Measurements from ENCODE around the gene TNIP2. TPM values are rescaled to one million over a fixed set of nuclear protein-coding genes. Genes with fewer than 3 reads are reported as not detected.
A peak's percentile ranks its signal among the peaks of the same experiment; 100 is the strongest.
"Not testable (repeated sequence)": the region's sequence is repeated elsewhere in the genome, so short reads cannot be mapped to it uniquely, and the experiment has no call there.

TNIP2 gene
- total and polyA plus RNA-seq, 2 of the 13 experiments (the other 11 are each of a cell fraction or from before 2014, with no cell fraction given): 25.6 to 38.0 TPM

DNA sequence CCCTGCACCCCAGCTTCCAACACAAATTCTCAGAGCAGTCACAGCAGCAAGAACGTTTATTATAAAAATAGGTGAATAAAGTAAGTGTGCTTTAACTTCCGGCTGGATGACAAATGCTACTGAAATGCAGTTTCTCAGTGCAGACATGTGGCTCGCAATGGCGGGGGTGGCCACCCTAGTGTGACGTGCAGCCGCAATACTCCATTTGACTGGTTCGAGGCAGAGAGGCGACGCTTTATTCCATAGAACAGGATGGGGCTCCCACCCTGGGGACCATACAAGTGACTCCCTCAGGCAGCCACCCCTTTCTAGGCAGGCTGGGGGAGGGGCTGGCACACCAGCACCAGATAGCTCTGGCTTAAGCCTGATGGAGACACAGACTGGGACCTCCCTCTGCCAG is 14.5 kb downstream of the TNIP2 start (continued):
- TF ChIP-seq, protein P1, sequence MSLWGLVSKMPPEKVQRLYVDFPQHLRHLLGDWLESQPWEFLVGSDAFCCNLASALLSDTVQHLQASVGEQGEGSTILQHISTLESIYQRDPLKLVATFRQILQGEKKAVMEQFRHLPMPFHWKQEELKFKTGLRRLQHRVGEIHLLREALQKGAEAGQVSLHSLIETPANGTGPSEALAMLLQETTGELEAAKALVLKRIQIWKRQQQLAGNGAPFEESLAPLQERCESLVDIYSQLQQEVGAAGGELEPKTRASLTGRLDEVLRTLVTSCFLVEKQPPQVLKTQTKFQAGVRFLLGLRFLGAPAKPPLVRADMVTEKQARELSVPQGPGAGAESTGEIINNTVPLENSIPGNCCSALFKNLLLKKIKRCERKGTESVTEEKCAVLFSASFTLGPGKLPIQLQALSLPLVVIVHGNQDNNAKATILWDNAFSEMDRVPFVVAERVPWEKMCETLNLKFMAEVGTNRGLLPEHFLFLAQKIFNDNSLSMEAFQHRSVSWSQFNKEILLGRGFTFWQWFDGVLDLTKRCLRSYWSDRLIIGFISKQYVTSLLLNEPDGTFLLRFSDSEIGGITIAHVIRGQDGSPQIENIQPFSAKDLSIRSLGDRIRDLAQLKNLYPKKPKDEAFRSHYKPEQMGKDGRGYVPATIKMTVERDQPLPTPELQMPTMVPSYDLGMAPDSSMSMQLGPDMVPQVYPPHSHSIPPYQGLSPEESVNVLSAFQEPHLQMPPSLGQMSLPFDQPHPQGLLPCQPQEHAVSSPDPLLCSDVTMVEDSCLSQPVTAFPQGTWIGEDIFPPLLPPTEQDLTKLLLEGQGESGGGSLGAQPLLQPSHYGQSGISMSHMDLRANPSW (CRISPR knock-in tag; IDR thresholded peaks at IDR 0.05; ENCODE audit: borderline replicate concordance): no peak
- TF ChIP-seq MEIS2 (CRISPR knock-in tag; IDR thresholded peaks at IDR 0.05): no peak

DNA sequence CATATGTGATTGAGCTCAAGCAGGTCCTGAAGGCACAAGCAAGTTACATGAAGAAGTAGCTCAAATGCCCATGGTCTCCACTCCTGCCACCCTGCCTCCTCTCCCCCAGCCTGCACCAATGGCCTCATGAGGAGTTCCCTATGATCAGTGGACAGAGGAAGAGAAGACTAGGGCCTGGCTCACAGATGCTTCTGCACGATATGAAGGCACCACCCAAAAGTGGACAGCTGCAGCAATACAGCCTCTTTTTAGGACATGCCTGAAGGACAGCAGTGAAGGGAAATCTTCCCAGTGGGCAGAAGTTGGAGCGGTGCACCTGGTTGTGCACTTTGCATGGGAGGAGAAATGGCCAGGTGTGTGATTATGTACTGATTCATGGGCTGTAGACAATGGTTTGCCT is 17.8 kb downstream of the TNIP2 start:
- in situ Hi-C loops (cut with HindIII; ENCODE audit: extremely low pct_ligation_motif_present, low pct_unique_long_range_greater_than_20kb); H3K9me3 ChIP-seq (ENCODE audit: low read length); H2AFZ ChIP-seq (ENCODE audit: low read length); FAIRE-seq; H3K4me2 ChIP-seq (ENCODE audit: low read depth, low read length); H3K27me3 ChIP-seq (ENCODE audit: control insufficient read depth in 1 of 2, insufficient read depth in 2 of 2, low read length in 2 of 2); POLR2A ChIA-PET; H3K27ac ChIP-seq (ENCODE audit: extremely low read length, insufficient read depth, low read length); H3K4me3 ChIP-seq (replicated peaks in 1 of 3; ENCODE audit: insufficient read depth in 1 of 3, low read depth in 2 of 3, low read length in 3 of 3); BruUV-seq (replicated peaks); H3K9ac ChIP-seq (ENCODE audit: insufficient read depth, low read depth, low read length); H4K20me1 ChIP-seq (ENCODE audit: insufficient read depth, low read length); intact Hi-C loops (cut with micrococcal nuclease; ENCODE audit: unreplicated experiment); DNase-seq (ENCODE audit: low spot score); H3K36me3 ChIP-seq (replicated peaks in 1 of 2; ENCODE audit: control insufficient read depth in 1 of 2, insufficient read depth in 2 of 2, low read length in 2 of 2); H3K79me2 ChIP-seq (ENCODE audit: insufficient read depth, low read length); CTCF ChIA-PET (ENCODE audit: low intra/inter-chr PET ratio, low total read pairs); H3K4me1 ChIP-seq (ENCODE audit: insufficient read depth, low read length); ATAC-seq: not testable (repeated sequence)
- WGBS (ENCODE audit: low lambda C conversion rate): 97% methylated on average over 2 of the region's 2 CpGs

DNA sequence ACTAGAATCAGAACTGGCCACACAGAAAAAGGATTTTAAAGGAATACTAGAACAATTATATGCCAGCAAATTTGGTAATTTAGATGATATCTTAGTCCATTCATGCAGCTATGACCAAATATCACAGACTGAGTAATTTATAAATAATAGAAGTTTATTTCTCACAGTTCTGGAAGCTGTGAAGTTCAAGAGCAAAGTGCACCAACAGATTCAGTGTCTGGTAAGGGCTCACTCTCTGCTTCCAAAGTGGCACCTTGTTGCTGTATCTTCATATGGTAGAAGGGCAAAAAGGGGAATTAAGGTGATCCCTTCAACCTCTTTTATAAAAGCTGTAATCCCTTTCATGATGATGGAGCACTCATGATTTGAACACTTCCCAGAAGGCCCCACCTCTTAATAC is 20.3 kb downstream of the TNIP2 start:
- peak; percentile 94; the same call in 1 of the 2 replicates for TF ChIP-seq ZNF564 (CRISPR knock-in tag; IDR thresholded peaks at IDR 0.05)
- TF ChIP-seq SAP130 (CRISPR knock-in tag; IDR thresholded peaks at IDR 0.05; ENCODE audit: low read depth): no peak
- TF ChIP-seq NRL (CRISPR knock-in tag; IDR thresholded peaks at IDR 0.05; ENCODE audit: borderline replicate concordance): no peak
- TF ChIP-seq, protein P2, sequence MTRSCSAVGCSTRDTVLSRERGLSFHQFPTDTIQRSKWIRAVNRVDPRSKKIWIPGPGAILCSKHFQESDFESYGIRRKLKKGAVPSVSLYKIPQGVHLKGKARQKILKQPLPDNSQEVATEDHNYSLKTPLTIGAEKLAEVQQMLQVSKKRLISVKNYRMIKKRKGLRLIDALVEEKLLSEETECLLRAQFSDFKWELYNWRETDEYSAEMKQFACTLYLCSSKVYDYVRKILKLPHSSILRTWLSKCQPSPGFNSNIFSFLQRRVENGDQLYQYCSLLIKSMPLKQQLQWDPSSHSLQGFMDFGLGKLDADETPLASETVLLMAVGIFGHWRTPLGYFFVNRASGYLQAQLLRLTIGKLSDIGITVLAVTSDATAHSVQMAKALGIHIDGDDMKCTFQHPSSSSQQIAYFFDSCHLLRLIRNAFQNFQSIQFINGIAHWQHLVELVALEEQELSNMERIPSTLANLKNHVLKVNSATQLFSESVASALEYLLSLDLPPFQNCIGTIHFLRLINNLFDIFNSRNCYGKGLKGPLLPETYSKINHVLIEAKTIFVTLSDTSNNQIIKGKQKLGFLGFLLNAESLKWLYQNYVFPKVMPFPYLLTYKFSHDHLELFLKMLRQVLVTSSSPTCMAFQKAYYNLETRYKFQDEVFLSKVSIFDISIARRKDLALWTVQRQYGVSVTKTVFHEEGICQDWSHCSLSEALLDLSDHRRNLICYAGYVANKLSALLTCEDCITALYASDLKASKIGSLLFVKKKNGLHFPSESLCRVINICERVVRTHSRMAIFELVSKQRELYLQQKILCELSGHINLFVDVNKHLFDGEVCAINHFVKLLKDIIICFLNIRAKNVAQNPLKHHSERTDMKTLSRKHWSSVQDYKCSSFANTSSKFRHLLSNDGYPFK (CRISPR knock-in tag; IDR thresholded peaks at IDR 0.05; ENCODE audit: borderline replicate concordance): no peak
- peak; percentile 40 for TF ChIP-seq RBM22 (optimal IDR thresholded peaks at IDR 0.05; ENCODE audit: low read length)
- Histone ChIP-seq H3K4me3 (replicated peaks in 1 of 3; ENCODE audit: insufficient read depth in 1 of 3, low read depth in 2 of 3, low read length in 3 of 3) (no peak overlapping the region), H4K20me1 (ENCODE audit: insufficient read depth, low read length) (no peaks in the 10 kb centered on the region), H3K4me2 (ENCODE audit: low read depth, low read length) (no peak overlapping the region), H2AFZ (ENCODE audit: low read length) (no peak overlapping the region), H3K27me3 (ENCODE audit: control insufficient read depth in 1 of 2, insufficient read depth in 2 of 2, low read length in 2 of 2) (no peaks in the 10 kb centered on the region), H3K4me1 (ENCODE audit: insufficient read depth, low read length) (peaks cover 17% of the 10 kb centered on the region), H3K9me3 (ENCODE audit: low read length) (no peaks in the 10 kb centered on the region), H3K79me2 (ENCODE audit: insufficient read depth, low read length) (no peaks in the 10 kb centered on the region), H3K36me3 (replicated peaks in 1 of 2; ENCODE audit: control insufficient read depth in 1 of 2, insufficient read depth in 2 of 2, low read length in 2 of 2) (peaks cover 6 to 12% of the 10 kb centered on the region in 2 experiments; a peak in 4 of 5 replicates), H3K27ac (ENCODE audit: extremely low read length, insufficient read depth, low read length) (no peak overlapping the region), H3K9ac (ENCODE audit: insufficient read depth, low read depth, low read length) (no peak overlapping the region)
- intact Hi-C loops (cut with micrococcal nuclease; ENCODE audit: unreplicated experiment) (no loop called here), in situ Hi-C loops (cut with HindIII; ENCODE audit: extremely low pct_ligation_motif_present, low pct_unique_long_range_greater_than_20kb) (no loop called here)
- POLR2A ChIA-PET: no interaction called here
- no peak for DNase-seq (ENCODE audit: low spot score)
- no peak for FAIRE-seq
- CTCF ChIA-PET (ENCODE audit: low intra/inter-chr PET ratio, low total read pairs): no interaction called here
- no TSS peak for BruUV-seq (replicated peaks)
- ATAC-seq: no peak
